T follicular helper cell (primary cell): ENCODE data around the gene NGFR.
"Not testable (repeated sequence)": the region's sequence is repeated elsewhere in the genome, so short reads cannot be mapped to it uniquely, and the experiment has no call there.

Source experiments
- DNase-seq: peaks from one replicate; pipeline ENCODE4 v3.0.0-alpha.2; 2020; ENCODE audit warnings: low read depth

NGFR gene

GRCh38 chr17:49545806-49546545 is 50.9 kb downstream of the NGFR start:
- no peak for DNase-seq

GRCh38 chr17:49546546-49547535 is 51.7 kb downstream of the NGFR start:
- no peak for DNase-seq

- no peak for DNase-seq
Measured at GRCh38 chr17:49547566-49547965, 52.5 kb downstream of the NGFR start.

- no peak for DNase-seq
Measured at GRCh38 chr17:49548051-49548505, 53.0 kb downstream of the NGFR start.

GRCh38 chr17:49548506-49549310 is 53.6 kb downstream of the NGFR start:
- no peak for DNase-seq

- no peak for DNase-seq
Measured at GRCh38 chr17:49549311-49549605, 54.2 kb downstream of the NGFR start.

GRCh38 chr17:49549691-49550678 is 54.9 kb downstream of the NGFR start:
- no peak for DNase-seq

GRCh38 chr17:49550764-49551163 is 55.7 kb downstream of the NGFR start:
- not testable (repeated sequence) for DNase-seq

- no peak for DNase-seq
Measured at GRCh38 chr17:49551221-49552069, 56.4 kb downstream of the NGFR start.

- no peak for DNase-seq
Measured at GRCh38 chr17:49552070-49552751, 57.1 kb downstream of the NGFR start.

- DNase-seq, result no peak
Measured at GRCh38 chr17:49553676-49554335, 58.7 kb downstream of the NGFR start.

GRCh38 chr17:49554694-49555494 is 59.8 kb downstream of the NGFR start:
- no peak for DNase-seq

- DNase-seq, result no peak
Measured at GRCh38 chr17:49555495-49556222, 60.6 kb downstream of the NGFR start.

- peak; percentile 70 for DNase-seq
Measured at GRCh38 chr17:49556223-49556943, 61.3 kb downstream of the NGFR start.

GRCh38 chr17:49557312-49558024 is 62.4 kb downstream of the NGFR start:
- no peak for DNase-seq
